Measurements from ENCODE around the gene DCHS2. TPM values are rescaled to one million over a fixed set of nuclear protein-coding genes. Genes with fewer than 3 reads are reported as not detected.

Gene DCHS2
- total and polyA plus RNA-seq, 8 donors, result 0.12 to 3.5 (median 1.5) TPM

GRCh38 chr4:154183264-154183663, 308.3 kb downstream of the DCHS2 start:
- Histone ChIP-seq H3K36me3 (no peaks in the 10 kb centered on the region), H3K4me3 (no peak overlapping the region), H3K27me3 (no peaks in the 10 kb centered on the region), H3K27ac (no peak overlapping the region), H3K4me1 (no peaks in the 10 kb centered on the region), H3K9me3 (no peaks in the 10 kb centered on the region)
- ATAC-seq (no peak), DNase-seq (no peak)
- intact Hi-C loops (cut with DNase I), result no loop called here
- TF ChIP-seq, protein P1, sequence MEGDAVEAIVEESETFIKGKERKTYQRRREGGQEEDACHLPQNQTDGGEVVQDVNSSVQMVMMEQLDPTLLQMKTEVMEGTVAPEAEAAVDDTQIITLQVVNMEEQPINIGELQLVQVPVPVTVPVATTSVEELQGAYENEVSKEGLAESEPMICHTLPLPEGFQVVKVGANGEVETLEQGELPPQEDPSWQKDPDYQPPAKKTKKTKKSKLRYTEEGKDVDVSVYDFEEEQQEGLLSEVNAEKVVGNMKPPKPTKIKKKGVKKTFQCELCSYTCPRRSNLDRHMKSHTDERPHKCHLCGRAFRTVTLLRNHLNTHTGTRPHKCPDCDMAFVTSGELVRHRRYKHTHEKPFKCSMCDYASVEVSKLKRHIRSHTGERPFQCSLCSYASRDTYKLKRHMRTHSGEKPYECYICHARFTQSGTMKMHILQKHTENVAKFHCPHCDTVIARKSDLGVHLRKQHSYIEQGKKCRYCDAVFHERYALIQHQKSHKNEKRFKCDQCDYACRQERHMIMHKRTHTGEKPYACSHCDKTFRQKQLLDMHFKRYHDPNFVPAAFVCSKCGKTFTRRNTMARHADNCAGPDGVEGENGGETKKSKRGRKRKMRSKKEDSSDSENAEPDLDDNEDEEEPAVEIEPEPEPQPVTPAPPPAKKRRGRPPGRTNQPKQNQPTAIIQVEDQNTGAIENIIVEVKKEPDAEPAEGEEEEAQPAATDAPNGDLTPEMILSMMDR (IDR thresholded peaks at IDR 0.05), result no peak

Other genes with a start within 250 kb of the DCHS2 start
- 10 to 100 TPM; 58.0 to 68.1 TPM for gene PLRG1, start 58.6 kb upstream of the DCHS2 start, total RNA-seq
- 100 to 1,000 TPM in 3 of 6 donors, 10 to 100 TPM in 3; 83.4 to 120 (median 100) TPM for gene PLRG1, start 58.6 kb upstream of the DCHS2 start, polyA plus RNA-seq (ENCODE audit: insufficient read length in 6 of 6)
- gene FGB, start 71.2 kb upstream of the DCHS2 start, total RNA-seq, result under 1 TPM in 1 of 2 donors, not detected in 1; 0.26 TPM
- 1 to 10 TPM in 2 of 6 donors, under 1 TPM in 2, not detected in 2; 0.11 to 4.6 (median 1.1) TPM for gene FGB, start 71.2 kb upstream of the DCHS2 start, polyA plus RNA-seq (ENCODE audit: insufficient read length in 6 of 6)
- 10 to 100 TPM in 1 of 2 donors, 1 to 10 TPM in 1; 3.6 to 75.6 TPM for gene FGA, start 98.9 kb upstream of the DCHS2 start, total RNA-seq
- gene FGA, start 98.9 kb upstream of the DCHS2 start, polyA plus RNA-seq (ENCODE audit: insufficient read length in 6 of 6), result 1 to 10 TPM in 2 of 6 donors, not detected in 4; 1.3 to 2.6 TPM
- gene FGG, start 120.9 kb upstream of the DCHS2 start, total RNA-seq, result 100 to 1,000 TPM in 1 of 2 donors, 10 to 100 TPM in 1; 11.2 to 384 TPM
- 1 to 10 TPM in 2 of 6 donors, not detected in 4; 1.2 to 2.2 TPM for gene FGG, start 120.9 kb upstream of the DCHS2 start, polyA plus RNA-seq (ENCODE audit: insufficient read length in 6 of 6)

Data from left lung (tissue), 10 donors.